HG03108 (cell line): Measurements from ENCODE around the gene CCDC33.

Experiments used
- ATAC-seq: cut with Tn5 transposase; IDR thresholded peaks from one replicate; pipeline ENCODE4 v1.9.1; 2021; ENCODE audit warnings: moderate library complexity; ENCODE audit not compliant: unreplicated experiment

The CCDC33 gene

GRCh38 chr15:74228723-74229081 lies 7.4 kb upstream of the CCDC33 start:
- ATAC-seq, result no peak

- no peak for ATAC-seq
Measured at GRCh38 chr15:74229686-74230085, 6.4 kb upstream of the CCDC33 start.

DNA sequence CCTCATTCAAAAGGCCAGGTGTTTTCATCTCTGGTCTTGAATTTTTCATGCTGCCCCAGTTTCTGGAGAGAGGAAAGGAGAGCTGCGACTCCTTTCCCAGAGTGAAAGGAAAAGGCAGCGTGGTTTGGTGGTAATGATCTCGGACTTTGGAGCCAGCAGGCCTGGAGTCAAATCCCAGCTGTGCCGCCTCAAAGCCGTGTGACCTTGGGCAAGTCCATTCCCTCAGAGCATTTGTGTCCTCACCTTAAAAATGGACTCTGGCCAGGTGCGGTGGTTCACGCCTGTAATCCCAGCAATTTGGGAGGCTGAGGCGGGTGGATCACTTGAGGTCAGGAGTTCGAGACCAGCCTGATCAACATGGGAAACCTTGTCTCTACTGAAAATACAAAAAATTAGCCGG lies 4.7 kb upstream of the CCDC33 start:
- ATAC-seq, result no peak

GRCh38 chr15:74233373-74233772 lies 2.8 kb upstream of the CCDC33 start:
- ATAC-seq, result no peak

GRCh38 chr15:74233851-74234597 lies 2.1 kb upstream of the CCDC33 start:
- no peak for ATAC-seq

- ATAC-seq, result no peak
Measured at GRCh38 chr15:74234598-74234875, 1.6 kb upstream of the CCDC33 start.

GRCh38 chr15:74239051-74239705 lies 3.1 kb downstream of the CCDC33 start:
- ATAC-seq, result no peak

GRCh38 chr15:74240002-74240568 lies 4.0 kb downstream of the CCDC33 start:
- ATAC-seq, result no peak

DNA sequence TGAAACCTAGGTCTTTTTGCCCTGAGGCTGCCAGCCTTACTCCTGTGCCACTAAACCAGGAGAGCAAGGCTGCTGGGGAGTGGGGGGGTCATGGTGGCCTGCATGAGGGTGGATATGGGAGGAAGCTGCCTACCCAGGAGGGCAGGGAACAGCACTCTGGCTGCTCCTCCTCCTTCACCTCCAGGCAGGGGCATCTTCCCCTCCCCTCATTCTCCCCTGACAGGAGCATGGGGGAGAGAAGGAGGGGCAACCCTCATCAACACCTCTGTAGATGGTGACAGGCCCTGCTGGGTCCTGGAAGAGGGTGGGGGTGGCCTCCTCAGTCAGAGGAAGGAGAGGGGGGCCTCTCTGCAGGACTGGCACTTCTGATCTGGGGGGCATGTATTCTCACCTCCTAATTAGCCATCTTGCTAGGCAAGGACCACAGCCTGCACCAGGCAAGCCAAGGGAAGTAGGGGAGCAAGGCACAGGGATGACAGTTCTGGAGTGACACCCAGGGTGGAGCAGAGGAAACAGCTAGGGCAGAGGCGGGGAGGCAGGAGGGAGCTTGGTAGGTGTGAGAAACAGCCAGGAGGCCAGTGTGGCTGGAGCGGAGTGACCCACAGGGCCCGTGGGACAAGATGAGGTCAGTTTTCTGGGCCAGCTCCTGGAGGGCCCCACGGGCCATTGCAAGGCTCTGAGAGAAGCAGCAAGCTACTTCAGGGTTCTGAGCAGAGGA lies 4.9 kb downstream of the CCDC33 start:
- ATAC-seq, result no peak

GRCh38 chr15:74242441-74243185 lies 6.5 kb downstream of the CCDC33 start:
- ATAC-seq, result no peak

DNA sequence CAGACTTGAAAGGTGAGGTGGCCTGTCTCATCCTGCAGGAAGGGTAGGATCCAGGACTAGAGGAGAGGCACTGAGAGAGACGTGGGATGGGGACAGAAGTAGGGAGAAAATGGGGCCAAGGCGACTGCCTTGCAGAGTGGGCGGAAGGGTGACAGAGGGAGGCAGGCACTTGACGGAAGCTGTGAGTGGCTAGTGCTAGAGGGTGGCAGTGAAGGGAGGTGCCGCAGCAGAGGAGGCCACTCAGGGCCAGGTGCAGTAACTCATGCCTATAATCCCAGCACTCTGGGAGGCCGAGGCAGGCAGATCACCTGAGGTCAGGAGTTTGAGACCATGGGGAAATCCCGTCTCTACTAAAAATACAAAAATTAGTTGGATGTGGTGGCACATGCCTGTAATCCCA lies 7.3 kb downstream of the CCDC33 start:
- ATAC-seq, result no peak

DNA sequence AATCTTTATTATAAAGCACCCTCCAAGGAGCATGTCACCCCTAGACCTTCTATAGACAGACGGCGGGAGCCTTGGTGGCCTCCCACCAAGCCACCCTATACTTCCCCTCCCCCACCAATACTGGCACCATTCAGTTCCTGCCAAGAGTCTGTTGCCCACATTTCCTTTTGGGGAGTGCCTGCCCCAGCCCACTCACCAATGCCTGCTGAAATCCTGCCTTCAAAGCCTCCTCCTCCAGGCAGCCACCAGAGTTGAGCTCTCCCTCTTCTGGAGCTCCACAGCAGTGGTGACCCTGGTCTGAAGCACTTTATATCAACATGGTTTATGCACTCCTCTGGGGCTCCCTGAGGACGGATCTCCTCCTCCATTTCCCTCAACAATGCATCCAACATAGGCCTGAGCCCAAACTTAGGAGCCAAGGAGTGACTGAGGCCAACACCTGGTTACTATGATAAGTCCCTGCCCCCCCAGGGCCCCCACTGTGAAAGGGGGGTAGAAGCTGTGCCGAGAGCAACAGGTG lies 8.8 kb downstream of the CCDC33 start:
- no peak for ATAC-seq

DNA sequence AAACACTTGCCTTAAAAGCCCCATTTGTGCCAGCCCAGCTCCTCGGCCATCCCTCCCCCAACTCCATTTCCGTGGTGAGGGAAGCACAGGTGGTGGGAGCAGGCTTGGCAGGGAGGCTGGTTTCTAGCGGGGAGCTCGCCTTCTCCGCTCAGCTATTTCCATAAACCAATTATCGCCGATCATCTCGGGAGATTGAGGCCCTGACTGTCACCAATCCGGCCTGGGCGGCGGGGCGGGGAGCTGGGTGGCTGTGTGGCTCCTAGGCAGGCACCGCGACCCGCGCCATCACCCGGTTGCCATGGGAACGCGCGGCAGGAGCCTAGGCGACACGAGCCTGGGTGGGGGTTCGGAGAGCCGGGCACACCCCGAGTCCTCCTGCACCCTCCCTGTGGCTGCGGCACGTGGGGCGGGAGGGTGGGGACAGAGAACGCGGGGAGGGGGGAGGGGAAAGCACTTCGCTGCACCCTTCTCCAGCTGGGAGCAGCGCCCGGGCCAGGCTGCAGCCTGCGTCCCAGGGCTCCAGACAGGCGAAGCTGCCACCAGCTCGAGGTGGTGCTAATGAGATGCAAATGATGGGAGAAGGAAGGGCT lies 9.3 kb downstream of the CCDC33 start:
- ATAC-seq, result no peak

GRCh38 chr15:74250266-74250665 lies 14.1 kb downstream of the CCDC33 start:
- no peak for ATAC-seq

DNA sequence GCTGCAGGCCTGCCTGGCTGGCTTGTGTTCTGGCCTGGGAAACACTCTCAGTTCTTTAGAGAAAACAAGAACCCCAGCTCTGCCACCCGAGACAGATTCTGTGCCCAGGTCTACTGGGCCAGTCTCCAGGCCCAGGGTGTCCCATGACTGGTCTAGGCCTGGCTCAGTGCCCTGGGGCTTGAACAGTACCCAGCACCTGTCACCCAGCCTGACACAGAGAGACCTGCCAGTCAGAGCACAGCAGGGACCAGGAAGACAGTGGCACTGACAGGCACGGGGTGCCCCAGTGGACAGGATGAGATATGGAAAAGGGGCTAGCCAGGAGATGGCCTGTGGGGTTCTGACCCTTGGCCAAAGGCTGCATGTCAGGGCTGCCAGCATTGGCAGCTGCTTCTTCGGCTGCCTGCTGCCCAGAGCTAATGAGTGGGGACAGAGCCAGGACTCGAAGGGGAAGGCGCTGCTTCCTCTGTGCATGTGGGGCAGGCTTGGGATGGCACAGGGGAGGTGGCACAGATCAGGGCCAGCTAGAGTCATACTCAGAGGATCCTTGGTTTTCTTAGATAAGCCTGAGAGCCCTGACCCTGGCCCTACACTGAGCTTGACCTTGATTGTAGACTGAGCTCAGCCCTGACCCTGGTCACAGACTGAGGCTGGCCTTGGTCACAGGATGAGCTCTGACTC lies 15.1 kb downstream of the CCDC33 start:
- no peak for ATAC-seq

GRCh38 chr15:74252291-74252690 lies 16.2 kb downstream of the CCDC33 start:
- ATAC-seq, result no peak

GRCh38 chr15:74252721-74253120 lies 16.6 kb downstream of the CCDC33 start:
- no peak for ATAC-seq

DNA sequence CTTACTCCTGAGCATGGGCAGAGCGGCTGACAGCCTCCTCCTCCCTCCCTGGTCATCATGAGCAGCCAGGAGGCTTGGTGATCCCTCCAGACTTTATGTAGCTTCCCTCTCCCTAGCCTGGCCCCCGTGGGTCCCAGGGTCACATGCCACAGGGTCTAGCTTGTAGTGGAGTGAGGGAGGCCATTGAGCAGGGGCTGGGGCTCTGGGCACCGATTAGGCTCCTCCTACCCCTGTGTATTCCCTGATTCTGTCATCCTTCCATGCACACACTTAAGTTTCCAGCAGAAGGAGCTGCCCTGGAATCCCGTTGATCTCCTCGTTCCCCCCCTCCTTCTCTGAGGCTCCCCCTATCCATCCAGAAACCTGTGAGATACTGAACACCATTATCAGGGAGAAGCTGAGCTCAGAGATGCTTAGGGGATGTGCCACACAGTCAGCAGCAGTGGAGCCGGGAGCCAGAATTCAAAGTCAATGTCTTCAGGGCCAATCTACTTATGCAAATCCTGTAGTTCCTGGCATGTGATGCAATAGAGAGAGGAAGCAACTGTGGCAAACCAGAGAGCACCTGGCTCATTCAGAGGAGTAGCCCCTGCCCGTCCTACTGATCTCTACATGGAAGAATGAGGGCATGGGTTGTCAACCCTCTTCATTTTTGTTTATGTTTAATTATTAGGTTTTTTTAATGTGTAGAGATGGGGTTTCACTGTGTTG lies 17.2 kb downstream of the CCDC33 start:
- ATAC-seq, result no peak

- no peak for ATAC-seq
Measured at GRCh38 chr15:74257105-74257504, 21.0 kb downstream of the CCDC33 start.

DNA sequence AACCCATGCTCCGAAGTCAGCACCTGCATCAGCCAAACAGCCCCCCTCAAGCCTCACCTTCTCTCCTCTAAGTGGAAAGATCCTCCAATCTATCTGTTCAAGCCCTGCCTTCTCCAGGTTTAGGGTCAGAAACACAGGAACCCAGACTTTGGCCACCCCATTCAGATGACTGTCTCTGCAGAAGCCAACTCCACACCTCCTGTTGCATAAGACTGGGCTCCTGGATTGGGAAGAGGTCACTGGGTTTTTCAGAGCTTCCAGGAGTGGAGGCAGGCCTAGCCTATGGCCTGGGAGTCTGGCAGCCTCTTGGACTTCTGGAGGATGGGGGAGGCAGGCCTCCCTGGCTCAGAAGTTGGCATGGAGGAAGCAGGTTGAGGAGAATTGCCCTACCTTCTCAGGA lies 21.5 kb downstream of the CCDC33 start:
- no peak for ATAC-seq
